Kidney epithelial cell (primary cell): ENCODE measurements around the gene DHRSX. TPM values are rescaled to one million over a fixed set of nuclear protein-coding genes. Genes with fewer than 3 reads are reported as not detected.
"Not testable (repeated sequence)": the region's sequence is repeated elsewhere in the genome, so short reads cannot be mapped to it uniquely, and the experiment has no call there.

Source experiments
- DNase-seq: peaks from one replicate; pipeline ENCODE4 v3.0.0-alpha.2; 2010; ENCODE audit warnings: low read depth
- H3K27me3 ChIP-seq: 2 replicates; pipeline ENCODE4 v1.6.0; 2011; ENCODE audit warnings: low read length; ENCODE audit not compliant: control insufficient read depth, insufficient read depth
- H3K36me3 ChIP-seq: 2 replicates; pipeline ENCODE4 v1.5.1; 2011; ENCODE audit warnings: low read length; ENCODE audit not compliant: control insufficient read depth, insufficient read depth
- H3K4me3 ChIP-seq: 2 replicates; pipeline ENCODE4 v1.5.1; 2011; ENCODE audit warnings: low read depth, mild to moderate bottlenecking, control low read depth, low read length
- CTCF ChIP-seq: IDR thresholded peaks from 2 replicates; pipeline ENCODE4 v1.5.1; 2011; ENCODE audit warnings: mild to moderate bottlenecking, moderate library complexity, low read length, control low read depth, inconsistent platforms; ENCODE audit not compliant: insufficient read depth, poor library complexity, severe bottlenecking
- total RNA-seq: library from RNA; depleted of rRNA; stranded (reverse); fragments of >200 nt; gene quantifications from 2 replicates; pipeline ENCODE4 v1.2.3, GENCODE V29; 2015

The DHRSX gene
- total RNA-seq, 1 donor from 2014 or later: 31.2 TPM

- no peaks in the 10 kb centered on the region for H3K27me3 ChIP-seq
- peaks cover 3% of the 10 kb centered on the region for H3K36me3 ChIP-seq
- no peak overlapping the region for H3K4me3 ChIP-seq
- no peak for DNase-seq
- TF ChIP-seq CTCF: no peak
These were observed 15.8 kb downstream of the DHRSX start for GRCh38 chrX:2484721-2485648.

- no peak for TF ChIP-seq CTCF
- Histone ChIP-seq H3K27me3 (no peaks in the 10 kb centered on the region), H3K4me3 (no peak overlapping the region), H3K36me3 (peaks cover 3% of the 10 kb centered on the region)
- no peak for DNase-seq
These were observed 16.5 kb downstream of the DHRSX start for GRCh38 chrX:2484256-2484655.

GRCh38 chrX:2483398-2484060 lies 17.2 kb downstream of the DHRSX start:
- DNase-seq: no peak
- no peak overlapping the region for H3K4me3 ChIP-seq
- no peaks in the 10 kb centered on the region for H3K27me3 ChIP-seq
- no peak for TF ChIP-seq CTCF
- H3K36me3 ChIP-seq: peaks cover 2% of the 10 kb centered on the region

GRCh38 chrX:2481597-2481996 lies 19.2 kb downstream of the DHRSX start:
- DNase-seq, H3K36me3 ChIP-seq, H3K27me3 ChIP-seq, H3K4me3 ChIP-seq: not testable (repeated sequence)

GRCh38 chrX:2479982-2480381 lies 20.8 kb downstream of the DHRSX start:
- not testable (repeated sequence) for H3K36me3 ChIP-seq, DNase-seq, H3K4me3 ChIP-seq, H3K27me3 ChIP-seq

GRCh38 chrX:2479420-2479780 lies 21.4 kb downstream of the DHRSX start:
- H3K4me3 ChIP-seq: no peak overlapping the region
- H3K36me3 ChIP-seq: no peaks in the 10 kb centered on the region
- TF ChIP-seq CTCF: no peak
- H3K27me3 ChIP-seq: no peaks in the 10 kb centered on the region
- no peak for DNase-seq
